AG04450 (cell line): ENCODE measurements around the gene ACAP3. TPM values are rescaled to one million over a fixed set of nuclear protein-coding genes. Genes with fewer than 3 reads are reported as not detected.

Source experiments
- CTCF ChIA-PET: fragments of 300-600, 350-600 bp; formaldehyde crosslinking; extraction: SDS; loops from one replicate; lab custom pipeline; 2022; ENCODE audit warnings: antibody characterized with exemption, inconsistent platforms; lab: Charles Lee
- POLR2A ChIA-PET: fragments of 350-600 bp; formaldehyde crosslinking; extraction: SDS; loops from one replicate; lab custom pipeline; 2021; ENCODE audit warnings: antibody characterized with exemption, inconsistent platforms; lab: Yijun Ruan, JAX
- DNase-seq: peaks from one replicate; pipeline ENCODE4 v3.0.0-alpha.2; 2011; ENCODE audit warnings: low read depth, low spot score
- H3K27ac ChIP-seq: one replicate; pipeline ENCODE4 v1.5.1; 2012; ENCODE audit warnings: low read depth, low read length, control low read depth
- H3K27me3 ChIP-seq: one replicate; pipeline ENCODE4 v1.6.0; 2012; ENCODE audit warnings: low read length; ENCODE audit not compliant: control insufficient read depth, insufficient read depth
- H3K4me3 ChIP-seq: 2 replicates; pipeline ENCODE4 v1.5.1; 2011; ENCODE audit warnings: mild to moderate bottlenecking, low read depth, low read length, control low read depth
- H3K9me3 ChIP-seq: 2 replicates; pipeline ENCODE4 v1.5.1; 2012; ENCODE audit warnings: low read length; ENCODE audit not compliant: control insufficient read depth, insufficient read depth
- polyA plus RNA-seq: library from polyadenylated mRNA; depleted of rRNA; stranded (reverse); fragments of >200 nt; gene quantifications from 2 replicates; pipeline ENCODE4 v1.2.3, GENCODE V29; 2011
- TF ChIP-seq, protein P1 (sequence below): IDR thresholded peaks from 2 replicates; pipeline ENCODE4 v1.5.1; 2011; ENCODE audit warnings: low read depth, low read length, control low read depth, inconsistent platforms

ACAP3 gene
- polyA plus RNA-seq, 1 experiment = 17.5 TPM

DNA sequence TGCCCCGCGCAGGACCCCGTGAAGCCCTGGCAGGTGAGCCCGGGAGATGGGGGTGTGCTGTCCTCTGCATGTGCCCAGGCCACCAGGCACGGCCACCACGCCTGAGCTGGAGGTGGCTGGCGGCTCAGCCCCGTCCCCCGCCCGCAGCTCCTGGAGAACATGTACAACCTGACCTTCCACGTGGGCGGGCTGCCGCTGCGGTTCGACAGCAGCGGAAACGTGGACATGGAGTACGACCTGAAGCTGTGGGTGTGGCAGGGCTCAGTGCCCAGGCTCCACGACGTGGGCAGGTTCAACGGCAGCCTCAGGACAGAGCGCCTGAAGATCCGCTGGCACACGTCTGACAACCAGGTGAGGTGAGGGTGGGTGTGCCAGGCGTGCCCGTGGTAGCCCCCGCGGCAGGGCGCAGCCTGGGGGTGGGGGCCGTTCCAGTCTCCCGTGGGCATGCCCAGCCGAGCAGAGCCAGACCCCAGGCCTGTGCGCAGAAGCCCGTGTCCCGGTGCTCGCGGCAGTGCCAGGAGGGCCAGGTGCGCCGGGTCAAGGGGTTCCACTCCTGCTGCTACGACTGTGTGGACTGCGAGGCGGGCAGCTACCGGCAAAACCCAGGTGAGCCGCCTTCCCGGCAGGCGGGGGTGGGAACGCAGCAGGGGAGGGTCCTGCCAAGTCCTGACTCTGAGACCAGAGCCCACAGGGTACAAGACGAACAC is 25.2 kb upstream of the ACAP3 start:
- Histone ChIP-seq H3K4me3 (no peak overlapping the region), H3K27ac (no peak overlapping the region), H3K9me3 (peaks cover 20% of the 10 kb centered on the region; the same call in 1 of the 2 replicates), H3K27me3 (no peaks in the 10 kb centered on the region)
- DNase-seq = no peak
- ChIA-PET CTCF (no interaction called here), POLR2A (no interaction called here)
- TF ChIP-seq, protein P1, sequence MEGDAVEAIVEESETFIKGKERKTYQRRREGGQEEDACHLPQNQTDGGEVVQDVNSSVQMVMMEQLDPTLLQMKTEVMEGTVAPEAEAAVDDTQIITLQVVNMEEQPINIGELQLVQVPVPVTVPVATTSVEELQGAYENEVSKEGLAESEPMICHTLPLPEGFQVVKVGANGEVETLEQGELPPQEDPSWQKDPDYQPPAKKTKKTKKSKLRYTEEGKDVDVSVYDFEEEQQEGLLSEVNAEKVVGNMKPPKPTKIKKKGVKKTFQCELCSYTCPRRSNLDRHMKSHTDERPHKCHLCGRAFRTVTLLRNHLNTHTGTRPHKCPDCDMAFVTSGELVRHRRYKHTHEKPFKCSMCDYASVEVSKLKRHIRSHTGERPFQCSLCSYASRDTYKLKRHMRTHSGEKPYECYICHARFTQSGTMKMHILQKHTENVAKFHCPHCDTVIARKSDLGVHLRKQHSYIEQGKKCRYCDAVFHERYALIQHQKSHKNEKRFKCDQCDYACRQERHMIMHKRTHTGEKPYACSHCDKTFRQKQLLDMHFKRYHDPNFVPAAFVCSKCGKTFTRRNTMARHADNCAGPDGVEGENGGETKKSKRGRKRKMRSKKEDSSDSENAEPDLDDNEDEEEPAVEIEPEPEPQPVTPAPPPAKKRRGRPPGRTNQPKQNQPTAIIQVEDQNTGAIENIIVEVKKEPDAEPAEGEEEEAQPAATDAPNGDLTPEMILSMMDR = no peak

DNA sequence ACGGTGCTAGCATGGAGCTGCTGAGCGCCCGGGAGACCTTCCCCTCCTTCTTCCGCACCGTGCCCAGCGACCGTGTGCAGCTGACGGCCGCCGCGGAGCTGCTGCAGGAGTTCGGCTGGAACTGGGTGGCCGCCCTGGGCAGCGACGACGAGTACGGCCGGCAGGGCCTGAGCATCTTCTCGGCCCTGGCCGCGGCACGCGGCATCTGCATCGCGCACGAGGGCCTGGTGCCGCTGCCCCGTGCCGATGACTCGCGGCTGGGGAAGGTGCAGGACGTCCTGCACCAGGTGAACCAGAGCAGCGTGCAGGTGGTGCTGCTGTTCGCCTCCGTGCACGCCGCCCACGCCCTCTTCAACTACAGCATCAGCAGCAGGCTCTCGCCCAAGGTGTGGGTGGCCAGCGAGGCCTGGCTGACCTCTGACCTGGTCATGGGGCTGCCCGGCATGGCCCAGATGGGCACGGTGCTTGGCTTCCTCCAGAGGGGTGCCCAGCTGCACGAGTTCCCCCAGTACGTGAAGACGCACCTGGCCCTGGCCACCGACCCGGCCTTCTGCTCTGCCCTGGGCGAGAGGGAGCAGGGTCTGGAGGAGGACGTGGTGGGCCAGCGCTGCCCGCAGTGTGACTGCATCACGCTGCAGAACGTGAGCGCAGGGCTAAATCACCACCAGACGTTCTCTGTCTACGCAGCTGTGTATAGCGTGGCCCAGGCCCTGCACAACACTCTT is 24.5 kb upstream of the ACAP3 start:
- no peaks in the 10 kb centered on the region for H3K27me3 ChIP-seq
- TF ChIP-seq, protein P1 = no peak
- POLR2A ChIA-PET = no interaction called here
- DNase-seq = no peak
- CTCF ChIA-PET = no interaction called here
- H3K27ac ChIP-seq = no peak overlapping the region
- no peak overlapping the region for H3K4me3 ChIP-seq
- peaks cover 19% of the 10 kb centered on the region; the same call in 1 of the 2 replicates for H3K9me3 ChIP-seq

DNA sequence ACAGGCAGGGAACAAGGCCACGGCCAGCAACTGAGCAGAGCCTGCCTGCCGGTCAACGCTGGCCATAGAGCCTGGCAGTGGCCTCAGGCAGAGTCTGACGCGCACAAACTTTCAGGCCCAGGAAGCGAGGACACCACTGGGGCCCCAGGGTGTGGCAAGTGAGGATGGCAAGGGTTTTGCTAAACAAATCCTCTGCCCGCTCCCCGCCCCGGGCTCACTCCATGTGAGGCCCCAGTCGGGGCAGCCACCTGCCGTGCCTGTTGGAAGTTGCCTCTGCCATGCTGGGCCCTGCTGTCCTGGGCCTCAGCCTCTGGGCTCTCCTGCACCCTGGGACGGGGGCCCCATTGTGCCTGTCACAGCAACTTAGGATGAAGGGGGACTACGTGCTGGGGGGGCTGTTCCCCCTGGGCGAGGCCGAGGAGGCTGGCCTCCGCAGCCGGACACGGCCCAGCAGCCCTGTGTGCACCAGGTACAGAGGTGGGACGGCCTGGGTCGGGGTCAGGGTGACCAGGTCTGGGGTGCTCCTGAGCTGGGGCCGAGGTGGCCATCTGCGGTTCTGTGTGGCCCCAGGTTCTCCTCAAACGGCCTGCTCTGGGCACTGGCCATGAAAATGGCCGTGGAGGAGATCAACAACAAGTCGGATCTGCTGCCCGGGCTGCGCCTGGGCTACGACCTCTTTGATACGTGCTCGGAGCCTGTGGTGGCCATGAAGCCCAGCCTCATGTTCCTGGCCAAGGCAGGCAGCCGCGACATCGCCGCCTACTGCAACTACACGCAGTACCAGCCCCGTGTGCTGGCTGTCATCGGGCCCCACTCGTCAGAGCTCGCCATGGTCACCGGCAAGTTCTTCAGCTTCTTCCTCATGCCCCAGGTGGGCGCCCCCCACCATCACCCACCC is 23.6 kb upstream of the ACAP3 start, which contains the start of gene TAS1R3:
Gene TAS1R3, plus strand, starts transcription at position 213 of the 898 bp plus-strand sequence. Its CDS starts 66 bp downstream, at position 279.
- TF ChIP-seq, protein P1 = no peak
- Histone ChIP-seq H3K27ac (no peak within 1 kb of the TSS), H3K4me3 (no peak within 1 kb of the TSS), H3K9me3 (peaks cover 19% of the 10 kb centered on the region; the same call in 1 of the 2 replicates), H3K27me3 (no peaks in the 10 kb centered on the region)
- no peak for DNase-seq
- POLR2A ChIA-PET = no interaction called here
- CTCF ChIA-PET = no interaction called here

DNA sequence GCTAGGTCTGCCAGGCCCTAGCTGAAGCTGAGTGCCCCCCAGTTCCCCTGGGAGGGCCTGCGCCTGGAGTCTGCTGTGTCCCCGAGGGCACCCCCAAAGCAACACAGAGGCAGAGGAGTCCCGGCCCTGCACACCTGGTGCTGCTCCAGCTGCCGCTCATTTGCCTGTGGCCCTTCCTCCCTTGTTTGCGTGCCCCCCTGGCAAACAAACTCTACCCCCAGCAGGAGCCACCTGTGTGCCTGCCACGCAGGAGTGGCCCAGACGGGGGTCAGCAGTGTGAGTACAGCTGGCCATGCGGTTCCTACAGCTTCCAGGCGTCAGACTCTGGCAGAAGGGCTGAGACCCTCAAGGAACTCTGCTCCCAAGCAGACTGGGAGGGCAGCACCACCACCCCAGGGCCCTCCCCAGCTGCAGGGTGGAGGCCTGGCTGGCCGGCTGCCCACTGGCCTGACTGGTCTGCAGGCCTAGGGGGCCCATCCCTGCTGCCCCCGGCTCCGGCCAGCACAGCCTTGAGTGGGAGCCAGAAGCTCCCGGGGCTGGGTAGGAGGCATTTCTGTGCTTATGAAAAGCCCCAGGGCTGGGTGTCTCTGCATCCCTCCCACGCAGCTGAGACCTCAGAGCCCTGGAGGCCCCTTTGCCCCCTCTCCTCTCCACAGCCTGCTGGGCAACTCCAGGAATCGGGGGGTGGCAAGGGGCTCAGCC is 22.8 kb upstream of the ACAP3 start:
- TF ChIP-seq, protein P1 = no peak
- ChIA-PET POLR2A (interaction anchor here (1.0 kb wide), 1 partner anchor 9 kb away, joined by 3 read pairs; no protein-coding TSS in a partner anchor), CTCF (no interaction called here)
- H3K4me3 ChIP-seq = no peak overlapping the region
- no peak for DNase-seq
- H3K27ac ChIP-seq = no peak overlapping the region
- H3K27me3 ChIP-seq = no peaks in the 10 kb centered on the region
- peaks cover 19% of the 10 kb centered on the region; the same call in 1 of the 2 replicates for H3K9me3 ChIP-seq
